ENCODE measurements around the gene DENND1B.
"Not testable (repeated sequence)": the region's sequence is repeated elsewhere in the genome, so short reads cannot be mapped to it uniquely, and the experiment has no call there.

Gene DENND1B

GRCh38 chr1:197787056-197787455 lies 11.8 kb upstream of the DENND1B start:
- DNase-seq (ENCODE audit: extremely low read depth in 1 of 2, low read depth in 1 of 2): no peak

DNA sequence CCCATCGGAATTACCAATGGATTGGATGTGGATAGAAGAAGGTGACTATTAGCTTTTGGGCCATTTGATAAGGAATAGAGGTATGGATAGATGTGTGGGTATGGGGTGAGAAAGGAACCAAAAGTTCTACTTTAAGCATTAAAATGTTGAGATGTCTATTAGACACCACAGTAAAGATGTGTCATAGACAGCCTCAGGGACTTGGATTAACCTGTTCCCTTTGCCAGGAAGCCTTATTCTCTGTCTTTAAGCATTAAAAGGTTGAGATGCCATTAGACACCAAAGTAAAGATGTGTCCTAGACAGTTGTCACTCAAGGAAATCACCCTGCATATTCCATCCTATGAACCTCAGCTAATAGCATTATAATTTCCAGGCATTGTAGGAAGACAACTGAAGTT lies 11.0 kb upstream of the DENND1B start:
- no peak for DNase-seq (ENCODE audit: extremely low read depth in 1 of 2, low read depth in 1 of 2)

- DNase-seq (ENCODE audit: extremely low read depth in 1 of 2, low read depth in 1 of 2): no peak
Observed at GRCh38 chr1:197783510-197783948, 8.2 kb upstream of the DENND1B start.

- DNase-seq (ENCODE audit: extremely low read depth in 1 of 2, low read depth in 1 of 2): no peak
Observed at GRCh38 chr1:197782722-197783360, 7.6 kb upstream of the DENND1B start.

- DNase-seq (ENCODE audit: extremely low read depth in 1 of 2, low read depth in 1 of 2): no peak
Observed at GRCh38 chr1:197781968-197782721, 6.9 kb upstream of the DENND1B start.

GRCh38 chr1:197779921-197780320 lies 4.6 kb upstream of the DENND1B start:
- no peak for DNase-seq (ENCODE audit: extremely low read depth in 1 of 2, low read depth in 1 of 2)

DNA sequence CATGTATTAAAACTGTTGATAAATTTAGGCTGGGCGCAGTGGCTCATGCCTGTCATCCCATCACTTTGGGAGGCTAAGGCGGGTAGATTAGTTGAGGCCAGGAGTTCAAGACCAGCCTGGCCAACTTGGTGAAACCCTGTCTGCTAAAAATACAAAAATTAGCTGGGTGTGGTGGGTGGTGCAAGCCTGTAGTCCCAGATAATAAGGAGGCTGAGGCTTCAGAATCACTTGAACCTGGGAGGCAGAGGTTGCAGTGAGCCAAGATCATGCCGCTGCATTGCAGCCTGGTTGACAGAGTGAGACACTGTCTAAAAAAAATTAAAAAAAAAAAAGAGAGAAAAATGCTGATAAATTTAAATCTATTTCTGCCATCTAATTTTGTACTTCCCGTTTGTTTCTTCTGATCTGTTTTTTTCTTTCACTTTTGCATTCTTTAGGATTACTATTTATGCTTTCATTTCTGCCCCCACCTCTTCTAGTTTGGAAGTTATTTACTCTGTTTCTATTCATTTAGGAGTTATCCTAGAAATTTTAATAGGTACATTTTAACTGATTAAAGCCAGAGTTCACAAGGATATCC lies 3.2 kb upstream of the DENND1B start:
- DNase-seq (ENCODE audit: extremely low read depth in 1 of 2, low read depth in 1 of 2): no peak

- DNase-seq (ENCODE audit: extremely low read depth in 1 of 2, low read depth in 1 of 2): no peak
Observed at GRCh38 chr1:197776351-197777105, 1.2 kb upstream of the DENND1B start.

DNA sequence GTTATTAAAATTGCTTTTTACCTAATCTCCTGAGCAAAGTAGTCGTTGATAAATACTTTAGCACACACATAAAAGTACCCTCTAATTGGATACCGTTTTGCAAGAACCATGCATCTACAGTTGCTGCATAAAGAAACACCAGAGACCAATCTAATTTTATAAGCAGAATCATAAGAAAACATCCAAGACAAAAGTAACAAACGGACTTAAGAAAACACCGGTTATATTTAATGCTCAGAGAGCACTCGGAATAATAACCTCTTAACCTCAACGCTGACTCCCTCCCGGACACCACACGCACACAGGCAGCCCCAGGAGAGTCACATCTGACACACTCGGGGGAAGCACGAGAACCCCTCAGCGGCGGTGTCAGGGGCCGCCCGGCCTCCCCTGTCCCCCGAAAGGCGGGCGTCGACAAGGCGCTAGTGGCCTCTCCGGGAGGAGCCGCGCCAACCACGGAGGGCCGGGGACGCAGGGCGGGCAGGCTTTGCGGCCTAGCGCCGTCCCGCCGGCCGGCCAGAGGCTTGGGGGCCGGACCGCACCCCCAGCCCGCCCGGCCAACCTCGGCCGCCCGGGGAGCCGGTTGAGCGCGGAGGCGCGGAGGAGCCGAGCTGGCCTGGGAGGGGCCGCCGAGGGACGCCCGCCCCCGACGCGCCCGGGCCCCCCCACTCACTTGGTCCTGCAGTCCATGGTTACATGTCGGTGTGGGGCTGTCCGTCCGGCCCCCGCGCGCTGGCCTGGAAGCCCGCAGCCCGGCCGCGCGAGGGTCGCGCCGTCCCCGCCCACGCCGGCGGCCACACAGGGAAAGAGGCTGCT lies 606 bp downstream of the DENND1B start:
- DNase-seq (ENCODE audit: extremely low read depth in 1 of 2, low read depth in 1 of 2): peak; percentile 19 to 32

DNA sequence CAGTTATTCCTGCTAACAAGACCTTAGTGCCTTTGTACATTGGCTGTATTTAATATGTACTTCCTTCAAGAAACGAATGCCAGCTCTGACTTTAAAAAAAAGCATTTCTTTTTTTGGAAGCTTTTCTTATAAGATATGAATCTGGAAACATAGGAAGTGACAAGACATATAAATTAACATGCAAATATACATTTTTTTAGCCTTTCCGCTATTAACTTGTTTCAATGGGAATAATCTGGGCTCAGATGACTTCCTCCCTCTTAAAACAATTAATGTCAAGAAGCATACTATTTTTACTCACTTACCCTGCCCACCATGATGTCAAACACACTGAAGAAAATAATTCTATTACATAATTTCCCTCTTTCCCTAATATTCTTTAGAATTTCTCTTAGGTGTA lies 1.4 kb downstream of the DENND1B start:
- no peak for DNase-seq (ENCODE audit: extremely low read depth in 1 of 2, low read depth in 1 of 2)

GRCh38 chr1:197771904-197772556 lies 3.2 kb downstream of the DENND1B start:
- DNase-seq (ENCODE audit: extremely low read depth in 1 of 2, low read depth in 1 of 2): no peak

DNA sequence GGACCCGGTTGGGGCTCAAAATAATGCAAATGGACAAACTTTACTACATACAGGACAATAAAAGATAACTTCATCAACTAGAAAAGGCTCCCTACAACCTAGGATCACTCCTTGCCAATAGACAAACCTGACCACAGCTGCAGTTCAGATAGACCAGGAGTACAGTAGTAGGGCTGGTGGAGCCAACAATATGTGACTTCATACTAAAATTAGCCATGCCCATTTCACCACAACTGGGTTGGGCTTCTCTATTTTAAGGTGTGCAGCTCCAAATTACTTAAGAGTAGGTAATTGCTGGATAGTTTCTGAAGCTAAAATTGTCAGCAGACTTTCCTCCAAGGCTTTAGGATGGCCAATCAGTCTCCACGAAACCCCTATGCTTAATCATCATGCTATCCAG lies 3.9 kb downstream of the DENND1B start:
- DNase-seq (ENCODE audit: extremely low read depth in 1 of 2, low read depth in 1 of 2): no peak

DNA sequence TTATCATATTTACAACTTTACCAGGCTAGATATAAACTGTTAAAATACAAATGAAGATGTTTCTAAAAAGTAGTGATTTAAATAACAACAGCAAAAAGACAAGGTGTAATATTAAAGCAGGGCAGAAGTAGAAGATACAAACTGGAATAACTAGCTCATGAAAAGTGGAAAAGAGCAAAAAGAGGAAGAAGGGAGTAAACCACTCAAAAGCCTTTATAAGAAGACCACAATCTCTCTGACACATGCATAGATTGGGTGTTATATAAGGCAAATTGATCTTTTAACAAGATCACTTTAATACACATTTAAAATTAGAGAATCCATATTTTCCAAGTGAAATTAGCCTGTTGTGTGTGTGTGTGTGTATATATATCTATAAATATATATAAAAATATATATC lies 5.0 kb downstream of the DENND1B start:
- no peak for DNase-seq (ENCODE audit: extremely low read depth in 1 of 2, low read depth in 1 of 2)

- no peak for DNase-seq (ENCODE audit: extremely low read depth in 1 of 2, low read depth in 1 of 2)
Observed at GRCh38 chr1:197769287-197769686, 6.0 kb downstream of the DENND1B start.

- DNase-seq (ENCODE audit: extremely low read depth in 1 of 2, low read depth in 1 of 2): no peak
Observed at GRCh38 chr1:197768014-197768805, 7.1 kb downstream of the DENND1B start.

DNA sequence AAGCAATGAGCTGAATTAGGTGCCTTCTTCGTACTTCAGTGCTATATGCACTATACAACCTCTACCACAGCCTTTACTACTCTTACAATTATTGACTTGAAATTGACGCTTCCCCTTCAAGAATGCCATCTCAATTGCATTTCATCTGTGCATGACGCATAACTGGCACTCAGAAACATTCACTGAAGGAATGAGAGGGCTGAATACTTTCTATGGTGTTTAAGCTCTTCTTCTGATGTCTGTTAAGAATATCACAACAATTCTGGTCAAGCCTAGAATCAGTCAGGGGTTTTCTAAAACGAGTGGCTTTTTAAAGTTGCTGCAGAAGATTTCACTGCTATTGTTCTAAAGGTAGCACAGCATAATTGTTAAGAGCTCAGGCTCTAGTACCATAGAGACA lies 11.5 kb downstream of the DENND1B start:
- no peak for DNase-seq (ENCODE audit: extremely low read depth in 1 of 2, low read depth in 1 of 2)

DNA sequence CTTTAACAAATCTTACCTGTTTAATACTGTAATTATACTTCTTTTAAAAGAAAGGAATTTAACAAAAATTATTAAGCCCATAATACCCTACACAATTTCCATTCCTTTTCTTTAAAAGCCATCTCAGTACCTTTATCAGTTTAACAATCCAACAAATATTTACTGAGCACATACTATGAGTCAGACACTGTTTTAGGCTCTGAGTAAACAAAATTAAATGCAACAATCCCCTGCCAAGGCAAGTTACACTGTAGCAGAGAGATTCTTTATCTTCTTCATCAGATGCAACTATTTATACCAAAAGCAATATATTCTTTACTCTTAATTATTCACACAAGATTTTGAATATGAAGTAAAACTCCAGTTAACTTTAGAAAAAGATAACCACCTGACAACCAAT lies 12.0 kb downstream of the DENND1B start:
- no peak for DNase-seq (ENCODE audit: extremely low read depth in 1 of 2, low read depth in 1 of 2)

DNA sequence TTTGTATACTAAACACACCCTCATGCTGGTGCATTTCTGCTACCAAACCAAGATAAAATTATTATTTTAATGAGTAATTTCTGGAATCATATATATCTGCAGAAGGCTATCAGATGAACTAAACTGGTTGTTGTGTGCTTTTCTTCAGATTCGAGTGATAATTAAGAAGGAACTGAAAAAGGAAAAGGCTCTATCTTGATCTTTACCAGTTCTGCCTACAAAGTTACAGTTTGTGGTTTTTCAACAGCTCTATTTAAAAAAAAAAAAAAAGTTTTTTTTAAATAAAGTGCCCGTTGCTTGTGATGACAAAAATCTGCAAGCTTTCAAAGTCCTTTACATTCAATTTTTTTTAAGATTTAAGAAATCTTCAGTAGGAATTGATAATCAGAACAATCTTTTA lies 13.6 kb downstream of the DENND1B start:
- DNase-seq (ENCODE audit: extremely low read depth in 1 of 2, low read depth in 1 of 2): no peak

DNA sequence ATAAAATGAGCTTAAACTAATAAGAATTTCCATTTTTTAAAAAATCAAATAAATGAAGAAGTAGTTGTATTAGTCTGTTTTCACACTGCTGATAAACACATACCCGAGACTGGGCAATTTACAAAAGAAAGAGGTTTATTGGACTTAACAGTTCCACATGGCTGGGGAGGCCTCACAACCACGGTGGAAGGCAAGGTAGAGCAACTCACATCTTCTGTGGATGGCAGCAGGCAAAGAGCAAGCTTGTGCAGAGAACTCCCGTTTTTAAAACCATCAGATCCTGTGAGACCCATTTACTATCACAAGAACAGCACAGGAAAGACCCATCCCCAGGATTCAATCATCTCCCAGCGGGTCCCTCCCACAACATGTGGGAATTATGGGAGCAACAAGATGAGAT lies 19.7 kb downstream of the DENND1B start:
- DNase-seq (ENCODE audit: extremely low read depth in 1 of 2, low read depth in 1 of 2): not testable (repeated sequence)

Measured in activated CD8-positive, alpha-beta memory T cell treated with anti-CD3 and anti-CD28 coated beads for 1 hour (primary cell).